Colonic mucosa (tissue), 4 donors: ENCODE measurements around the gene TAP1. TPM values are rescaled to one million over a fixed set of nuclear protein-coding genes. Genes with fewer than 3 reads are reported as not detected.

Experiments
- DNase-seq: peaks from one replicate; pipeline ENCODE4 v3.0.0-alpha.2; 2020
- H3K27ac ChIP-seq: fragments of 200-600 bp; one replicate; pipeline ENCODE4 v1.8.0; 2021
- H3K27me3 ChIP-seq: fragments of 200-600 bp; one replicate; pipeline ENCODE4 v1.8.0; 2021
- H3K36me3 ChIP-seq: fragments of 200-600 bp; one replicate; pipeline ENCODE4 v1.8.0; 2021
- H3K4me1 ChIP-seq: fragments of 200-600 bp; one replicate; pipeline ENCODE4 v1.8.0; 2021; ENCODE audit warnings: mild to moderate bottlenecking
- H3K4me3 ChIP-seq: fragments of 200-600 bp; one replicate; pipeline ENCODE4 v1.8.0; 2021
- H3K9ac ChIP-seq, 2 donors: one replicate each; pipeline ENCODE4 v1.7.0; 2013; ENCODE audit warnings: control low read depth in 2 of 2, low read depth in 2 of 2, low read length in 2 of 2
- H3K9me3 ChIP-seq: fragments of 200-600 bp; one replicate; pipeline ENCODE4 v1.8.0; 2021
- intact Hi-C: fragments of 100-400 bp; cut with DNase I; formaldehyde crosslinking; loops from one replicate; pipeline ENCODE4 v1.14.1; 2022
- total RNA-seq, 2 donors: library from RNA; stranded (reverse); fragmentation: NEBNext Ultra II Directional in 1 of 2; extraction: Animal tissue kit (Norgen Biotek cat#: 25700) in 1 of 2; gene quantifications; one replicate each; pipeline ENCODE4 v1.2.1, GENCODE V29; 2021
- TF ChIP-seq, protein P1 (sequence below): fragments of 200-600 bp; IDR thresholded peaks from one replicate; pipeline ENCODE4 v1.8.0; 2022; ENCODE audit warnings: antibody characterized with exemption, mild to moderate bottlenecking
- donor health status: healthy.
- donor health status: DM: no; HTN: no; CAD: no.
- donor health status: DM: no; HTN: no; CAD: no.

The TAP1 gene
- total RNA-seq, 2 donors from 2014 or later = 86.9 to 128 TPM

DNA sequence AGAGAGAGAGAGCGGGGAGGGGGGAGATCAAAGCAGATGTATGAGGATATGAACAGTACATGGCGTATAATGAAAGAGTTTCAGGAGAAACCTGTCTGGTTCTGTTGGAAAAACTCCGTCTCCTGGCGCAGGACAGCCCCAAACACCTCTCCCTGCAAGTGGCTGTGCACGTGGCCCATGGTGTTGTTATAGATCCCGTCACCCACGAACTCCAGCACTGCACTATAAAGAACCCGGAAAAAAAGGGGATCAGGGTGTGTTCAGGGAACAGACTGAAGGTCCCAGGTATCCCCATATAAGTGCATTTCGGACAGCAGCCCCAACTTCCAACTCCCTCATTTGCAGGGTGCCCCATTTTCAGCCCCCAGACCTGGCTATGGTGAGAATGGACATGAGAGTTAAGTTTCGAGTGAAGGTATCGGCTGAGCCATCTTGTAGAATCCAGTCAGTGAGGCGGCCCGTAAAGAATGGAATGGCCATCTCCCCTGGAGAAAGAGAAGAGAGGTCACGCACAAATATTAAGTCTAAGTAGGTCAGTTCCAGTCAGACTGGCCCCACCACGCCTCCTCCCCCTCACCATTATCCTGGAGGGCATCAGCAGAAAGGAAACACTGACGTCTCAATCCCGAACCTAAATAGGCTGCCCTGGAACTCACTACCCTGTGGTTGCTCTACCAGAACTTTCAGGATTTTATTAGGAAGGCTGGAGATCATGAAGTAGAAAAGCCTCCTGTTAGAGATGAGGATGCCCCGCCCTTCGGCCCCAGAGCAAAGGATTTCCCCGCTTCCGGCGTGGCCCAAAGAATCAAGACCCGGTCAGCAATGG, 1.3 kb downstream of the TAP1 start:
- H3K27me3 ChIP-seq = no peaks in the 10 kb centered on the region
- TF ChIP-seq, protein P1, sequence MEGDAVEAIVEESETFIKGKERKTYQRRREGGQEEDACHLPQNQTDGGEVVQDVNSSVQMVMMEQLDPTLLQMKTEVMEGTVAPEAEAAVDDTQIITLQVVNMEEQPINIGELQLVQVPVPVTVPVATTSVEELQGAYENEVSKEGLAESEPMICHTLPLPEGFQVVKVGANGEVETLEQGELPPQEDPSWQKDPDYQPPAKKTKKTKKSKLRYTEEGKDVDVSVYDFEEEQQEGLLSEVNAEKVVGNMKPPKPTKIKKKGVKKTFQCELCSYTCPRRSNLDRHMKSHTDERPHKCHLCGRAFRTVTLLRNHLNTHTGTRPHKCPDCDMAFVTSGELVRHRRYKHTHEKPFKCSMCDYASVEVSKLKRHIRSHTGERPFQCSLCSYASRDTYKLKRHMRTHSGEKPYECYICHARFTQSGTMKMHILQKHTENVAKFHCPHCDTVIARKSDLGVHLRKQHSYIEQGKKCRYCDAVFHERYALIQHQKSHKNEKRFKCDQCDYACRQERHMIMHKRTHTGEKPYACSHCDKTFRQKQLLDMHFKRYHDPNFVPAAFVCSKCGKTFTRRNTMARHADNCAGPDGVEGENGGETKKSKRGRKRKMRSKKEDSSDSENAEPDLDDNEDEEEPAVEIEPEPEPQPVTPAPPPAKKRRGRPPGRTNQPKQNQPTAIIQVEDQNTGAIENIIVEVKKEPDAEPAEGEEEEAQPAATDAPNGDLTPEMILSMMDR = no peak
- H3K4me3 ChIP-seq = peak overlapping the region; percentile 97
- no peaks in the 10 kb centered on the region for H3K9me3 ChIP-seq
- peak; percentile 68 for DNase-seq
- intact Hi-C loops = no loop called here
- H3K9ac ChIP-seq = peak overlapping the region; percentile 99 to 100
- H3K4me1 ChIP-seq = peaks cover 10% of the 10 kb centered on the region
- peak overlapping the region; percentile 100 for H3K27ac ChIP-seq
- H3K36me3 ChIP-seq = peaks cover 19% of the 10 kb centered on the region

DNA sequence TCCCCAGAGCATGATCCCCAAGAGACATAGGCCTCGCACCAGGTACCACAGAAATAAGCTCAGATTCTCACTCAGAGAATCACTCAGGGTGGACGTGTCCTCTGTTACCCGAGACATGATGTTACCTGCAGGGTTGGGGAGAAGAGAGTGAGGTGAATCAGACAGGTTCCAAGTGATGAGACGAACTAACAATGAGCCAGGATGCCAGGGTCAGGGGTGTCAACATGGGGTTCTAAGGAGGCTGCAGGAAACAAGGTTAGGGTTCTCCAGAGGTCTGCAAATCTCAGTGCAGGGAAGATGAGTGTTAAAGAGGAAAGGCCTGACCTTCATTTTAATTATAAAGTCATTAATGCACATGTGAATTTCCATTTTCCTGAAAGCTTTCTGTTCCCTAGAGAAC, 2.5 kb downstream of the TAP1 start:
- Histone ChIP-seq H3K36me3 (peaks cover 26% of the 10 kb centered on the region), H3K9ac (peak overlapping the region in 1 of 2 donors; percentile 99), H3K4me1 (peaks cover 16% of the 10 kb centered on the region), H3K9me3 (no peaks in the 10 kb centered on the region), H3K27me3 (no peaks in the 10 kb centered on the region), H3K4me3 (peak overlapping the region; percentile 97), H3K27ac (no peak overlapping the region)
- TF ChIP-seq, protein P1 = no peak
- no peak for DNase-seq
- intact Hi-C loops = no loop called here

DNA sequence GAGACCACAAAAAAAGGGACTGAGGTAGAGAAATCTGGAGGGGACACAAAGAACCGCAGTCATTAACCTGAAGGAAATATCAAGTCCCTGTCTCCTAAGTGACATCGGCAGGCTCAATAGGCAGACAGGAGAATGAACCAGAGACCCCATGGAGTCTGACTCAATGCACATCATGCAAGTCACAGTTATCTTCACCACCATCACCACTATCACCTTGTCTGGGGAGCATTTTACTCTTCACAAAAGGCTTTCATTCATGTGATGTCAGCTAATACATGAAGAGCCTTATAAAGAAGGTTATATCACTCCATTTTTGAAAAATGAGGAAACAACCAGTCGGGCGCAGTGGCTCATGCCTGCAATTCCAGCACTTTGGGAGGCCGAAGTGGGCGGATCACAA, 4.4 kb downstream of the TAP1 start:
- H3K36me3 ChIP-seq = peaks cover 26% of the 10 kb centered on the region
- H3K4me3 ChIP-seq = no peak overlapping the region
- H3K27ac ChIP-seq = no peak overlapping the region
- TF ChIP-seq, protein P1 = no peak
- no peak for DNase-seq
- H3K9me3 ChIP-seq = no peaks in the 10 kb centered on the region
- H3K9ac ChIP-seq = no peak overlapping the region
- no peaks in the 10 kb centered on the region for H3K27me3 ChIP-seq
- intact Hi-C loops = no loop called here
- peaks cover 16% of the 10 kb centered on the region for H3K4me1 ChIP-seq

DNA sequence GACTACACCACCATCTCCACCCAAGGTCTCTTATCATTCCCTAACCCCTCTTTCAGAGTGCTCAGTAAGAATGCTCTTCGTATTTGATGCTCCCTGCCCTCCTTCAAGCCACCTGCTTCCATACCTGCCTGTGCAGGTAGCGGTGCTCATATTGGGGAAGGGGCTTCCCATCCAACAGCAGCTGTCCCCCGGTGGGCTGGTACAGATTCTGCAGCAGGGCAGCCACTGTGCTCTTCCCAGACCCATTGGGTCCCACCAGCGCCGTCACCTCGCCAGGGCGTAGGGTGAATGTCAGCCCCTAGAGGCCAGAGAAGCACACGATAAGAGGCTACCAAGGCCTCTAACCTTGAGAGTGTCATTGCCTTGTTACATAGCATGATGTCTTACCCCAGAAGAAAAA, 5.7 kb downstream of the TAP1 start:
- no peaks in the 10 kb centered on the region for H3K9me3 ChIP-seq
- H3K4me1 ChIP-seq = peaks cover 18% of the 10 kb centered on the region
- no peak overlapping the region for H3K9ac ChIP-seq
- no peaks in the 10 kb centered on the region for H3K27me3 ChIP-seq
- no peak for DNase-seq
- peaks cover 26% of the 10 kb centered on the region for H3K36me3 ChIP-seq
- intact Hi-C loops = no loop called here
- TF ChIP-seq, protein P1 = no peak
- H3K4me3 ChIP-seq = no peak overlapping the region
- no peak overlapping the region for H3K27ac ChIP-seq

DNA sequence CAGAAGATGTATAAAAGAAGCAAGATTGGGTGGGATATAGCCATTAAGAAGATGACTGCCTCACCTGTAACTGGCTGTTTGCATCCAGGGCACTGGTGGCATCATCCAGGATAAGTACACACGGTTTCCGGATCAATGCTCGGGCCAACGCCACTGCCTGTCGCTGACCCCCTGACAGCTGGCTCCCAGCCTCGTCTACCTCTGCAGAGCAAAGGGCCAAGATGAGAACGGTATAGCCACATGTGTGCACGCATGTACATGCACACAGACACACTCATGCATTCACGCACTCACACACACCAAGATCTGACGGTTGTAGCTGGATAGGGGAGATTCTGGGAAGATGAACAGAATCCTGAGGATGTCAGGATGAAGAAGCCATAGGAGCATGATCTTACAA, 6.5 kb downstream of the TAP1 start:
- DNase-seq = no peak
- intact Hi-C loops = no loop called here
- H3K27ac ChIP-seq = no peak overlapping the region
- H3K36me3 ChIP-seq = peaks cover 26% of the 10 kb centered on the region
- TF ChIP-seq, protein P1 = no peak
- H3K4me1 ChIP-seq = peaks cover 21% of the 10 kb centered on the region
- no peaks in the 10 kb centered on the region for H3K27me3 ChIP-seq
- H3K9ac ChIP-seq = no peak overlapping the region
- H3K9me3 ChIP-seq = no peaks in the 10 kb centered on the region
- no peak overlapping the region for H3K4me3 ChIP-seq
